ENCODE results near the gene OR52B6. TPM values are rescaled to one million over a fixed set of nuclear protein-coding genes. Genes with fewer than 3 reads are reported as not detected.

Gene OR52B6
- total and polyA plus RNA-seq, 2 of the 13 experiments (the other 11 are each of a cell fraction or from before 2014, with no cell fraction given) = not detected

DNA sequence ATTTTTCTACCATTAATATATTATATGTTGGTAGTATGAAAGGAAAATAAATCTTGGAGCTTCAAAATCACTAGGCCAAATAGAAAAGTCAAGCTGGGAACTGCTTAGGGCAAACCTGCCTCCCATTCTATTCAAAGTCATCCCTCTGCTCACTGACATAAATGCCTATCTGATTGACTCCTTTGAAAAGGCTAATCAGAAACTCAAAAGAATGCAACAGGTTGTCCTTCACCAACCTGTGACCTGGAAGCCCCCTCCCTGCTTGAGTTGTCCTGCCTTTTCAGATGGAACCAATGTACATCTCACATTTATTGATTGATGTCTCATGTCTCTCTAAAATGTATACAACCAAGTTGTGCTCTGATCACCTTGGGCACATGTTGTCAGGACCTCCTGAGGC is 40.9 kb downstream of the OR52B6 start:
- H4K20me1 ChIP-seq (ENCODE audit: insufficient read depth, low read length) = no peaks in the 10 kb centered on the region
- 0 out of 5 replicates have a peak, but pooled peaks cover 0 to 5% of the 10 kb centered on the region in 2 experiments for H3K27me3 ChIP-seq (ENCODE audit: control insufficient read depth in 1 of 2, insufficient read depth in 2 of 2, low read length in 2 of 2)
- H3K4me2 ChIP-seq (ENCODE audit: low read depth, low read length) = no peak overlapping the region
- no TSS peak for BruUV-seq (replicated peaks)
- no peak overlapping the region for H3K9ac ChIP-seq (ENCODE audit: insufficient read depth, low read depth, low read length)
- ATAC-seq = no peak
- CTCF ChIA-PET (ENCODE audit: low intra/inter-chr PET ratio, low total read pairs) = no interaction called here
- no peaks in the 10 kb centered on the region for H3K79me2 ChIP-seq (ENCODE audit: insufficient read depth, low read length)
- no peak for FAIRE-seq
- DNase-seq (ENCODE audit: low spot score) = no peak
- H3K9me3 ChIP-seq (ENCODE audit: low read length) = no peaks in the 10 kb centered on the region
- in situ Hi-C loops (cut with HindIII; ENCODE audit: extremely low pct_ligation_motif_present, low pct_unique_long_range_greater_than_20kb) = no loop called here
- TF ChIP-seq ZNF563 (CRISPR knock-in tag; IDR thresholded peaks at IDR 0.05) (no peak), ZNF605 (CRISPR knock-in tag; IDR thresholded peaks at IDR 0.05) (no peak)
- peaks cover 23% of the 10 kb centered on the region for H3K4me1 ChIP-seq (ENCODE audit: insufficient read depth, low read length)
- H3K36me3 ChIP-seq (replicated peaks in 1 of 2; ENCODE audit: control insufficient read depth in 1 of 2, insufficient read depth in 2 of 2, low read length in 2 of 2) = no peaks in the 10 kb centered on the region
- no peak overlapping the region for H3K27ac ChIP-seq (ENCODE audit: extremely low read length, insufficient read depth, low read length)
- intact Hi-C loops (cut with micrococcal nuclease; ENCODE audit: unreplicated experiment) = no loop called here
- H3K4me3 ChIP-seq (replicated peaks in 1 of 3; ENCODE audit: insufficient read depth in 1 of 3, low read depth in 2 of 3, low read length in 3 of 3) = no peak overlapping the region
- POLR2A ChIA-PET = no interaction called here
- no peak overlapping the region for H2AFZ ChIP-seq (ENCODE audit: low read length)

DNA sequence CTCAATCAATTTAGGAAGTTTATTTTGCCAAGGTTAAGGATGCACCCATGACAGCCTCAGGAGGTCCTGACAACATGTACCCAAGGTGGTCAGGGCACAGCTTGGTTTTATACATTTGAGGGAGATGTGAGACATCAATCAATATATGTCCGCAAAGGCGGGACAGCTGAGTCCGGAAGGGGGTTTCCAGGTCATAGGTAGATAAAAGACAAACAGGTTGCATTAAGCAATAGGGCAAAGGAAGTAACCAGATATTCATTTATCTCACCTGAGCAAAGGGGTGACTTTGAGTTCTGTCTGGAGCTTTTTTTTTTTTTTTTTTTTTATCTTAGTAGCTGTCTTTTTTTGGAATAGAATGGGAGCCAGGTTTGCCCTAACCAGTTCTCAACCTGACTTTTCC is 42.1 kb downstream of the OR52B6 start:
- ATAC-seq (no peak), DNase-seq (ENCODE audit: low spot score) (peak; percentile 17), FAIRE-seq (no peak)
- ChIA-PET POLR2A (no interaction called here), CTCF (ENCODE audit: low intra/inter-chr PET ratio, low total read pairs) (no interaction called here)
- Histone ChIP-seq H3K79me2 (ENCODE audit: insufficient read depth, low read length) (no peaks in the 10 kb centered on the region), H3K36me3 (replicated peaks in 1 of 2; ENCODE audit: control insufficient read depth in 1 of 2, insufficient read depth in 2 of 2, low read length in 2 of 2) (no peaks in the 10 kb centered on the region), H3K4me2 (ENCODE audit: low read depth, low read length) (no peak overlapping the region), H3K9me3 (ENCODE audit: low read length) (no peaks in the 10 kb centered on the region), H4K20me1 (ENCODE audit: insufficient read depth, low read length) (no peaks in the 10 kb centered on the region), H3K27me3 (ENCODE audit: control insufficient read depth in 1 of 2, insufficient read depth in 2 of 2, low read length in 2 of 2) (0 out of 5 replicates have a peak, but pooled peaks cover 0 to 5% of the 10 kb centered on the region in 2 experiments), H3K4me1 (ENCODE audit: insufficient read depth, low read length) (peaks cover 23% of the 10 kb centered on the region), H3K9ac (ENCODE audit: insufficient read depth, low read depth, low read length) (no peak overlapping the region), H2AFZ (ENCODE audit: low read length) (no peak overlapping the region), H3K27ac (ENCODE audit: extremely low read length, insufficient read depth, low read length) (no peak overlapping the region), H3K4me3 (replicated peaks in 1 of 3; ENCODE audit: insufficient read depth in 1 of 3, low read depth in 2 of 3, low read length in 3 of 3) (no peak overlapping the region)
- intact Hi-C loops (cut with micrococcal nuclease; ENCODE audit: unreplicated experiment) (no loop called here), in situ Hi-C loops (cut with HindIII; ENCODE audit: extremely low pct_ligation_motif_present, low pct_unique_long_range_greater_than_20kb) (no loop called here)
- BruUV-seq (replicated peaks) = no TSS peak
- WGBS (ENCODE audit: low lambda C conversion rate) = 4% methylated on average over 3 of the region's 3 CpGs
- TF ChIP-seq ZNF790 (CRISPR knock-in tag; IDR thresholded peaks at IDR 0.05; ENCODE audit: borderline replicate concordance) (no peak), RARA (CRISPR knock-in tag; IDR thresholded peaks at IDR 0.05) (peak; percentile 41; the same call in 1 of the 2 replicates), PPARG (CRISPR knock-in tag; conservative IDR thresholded peaks at IDR 0.05) (0 out of 2 replicates have a peak, but pooled peaks have one; percentile 28), SIX1 (CRISPR knock-in tag; IDR thresholded peaks at IDR 0.05; ENCODE audit: borderline replicate concordance) (peak; percentile 52; the same call in 1 of the 2 replicates), ETV5 (CRISPR knock-in tag; IDR thresholded peaks at IDR 0.05; ENCODE audit: borderline replicate concordance) (peak; percentile 41; the same call in 1 of the 2 replicates)
